ENCODE measurements around the gene GLB1L3. TPM values are rescaled to one million over a fixed set of nuclear protein-coding genes. Genes with fewer than 3 reads are reported as not detected.
"Not testable (repeated sequence)": the region's sequence is repeated elsewhere in the genome, so short reads cannot be mapped to it uniquely, and the experiment has no call there.

GLB1L3 gene
- total RNA-seq, 2 experiments from 2014 or later = 7.1 to 8.6 TPM

DNA sequence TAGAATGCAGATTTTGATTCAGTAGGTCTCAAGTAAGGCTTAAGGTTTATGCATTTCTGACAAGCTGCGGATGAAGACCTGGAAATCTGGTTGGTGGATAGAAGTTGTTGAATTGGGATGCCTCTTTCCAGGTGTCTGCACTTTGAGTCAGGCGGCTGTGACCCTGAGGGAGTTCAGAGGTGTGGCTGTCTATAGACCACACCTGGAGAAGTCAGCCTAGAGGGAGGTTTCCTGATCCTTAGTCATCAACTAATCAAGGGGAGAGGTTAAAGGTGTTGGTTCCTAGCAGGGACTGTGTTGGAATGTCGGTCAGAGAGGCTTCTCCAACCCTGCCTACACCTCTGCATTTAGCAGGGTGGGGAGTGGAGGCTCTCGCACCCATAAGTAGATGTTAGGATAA, 63.6 kb downstream of the GLB1L3 start:
- no peaks in the 10 kb centered on the region for H3K27me3 Mint-ChIP-seq
- intact Hi-C loops (cut with micrococcal nuclease) = loop anchor here (10.0 kb wide), 1 partner anchor 305 kb away; no protein-coding TSS in a partner anchor
- H3K27ac Mint-ChIP-seq = no peak overlapping the region
- no peaks in the 10 kb centered on the region for H3K9me3 Mint-ChIP-seq
- ChIA-PET POLR2A (no interaction called here), CTCF (no interaction called here)
- no peaks in the 10 kb centered on the region for H3K36me3 Mint-ChIP-seq
- no peak for DNase-seq
- H3K4me1 Mint-ChIP-seq (ENCODE audit: low read depth) = no peaks in the 10 kb centered on the region
- no peak overlapping the region for H3K4me3 Mint-ChIP-seq

DNA sequence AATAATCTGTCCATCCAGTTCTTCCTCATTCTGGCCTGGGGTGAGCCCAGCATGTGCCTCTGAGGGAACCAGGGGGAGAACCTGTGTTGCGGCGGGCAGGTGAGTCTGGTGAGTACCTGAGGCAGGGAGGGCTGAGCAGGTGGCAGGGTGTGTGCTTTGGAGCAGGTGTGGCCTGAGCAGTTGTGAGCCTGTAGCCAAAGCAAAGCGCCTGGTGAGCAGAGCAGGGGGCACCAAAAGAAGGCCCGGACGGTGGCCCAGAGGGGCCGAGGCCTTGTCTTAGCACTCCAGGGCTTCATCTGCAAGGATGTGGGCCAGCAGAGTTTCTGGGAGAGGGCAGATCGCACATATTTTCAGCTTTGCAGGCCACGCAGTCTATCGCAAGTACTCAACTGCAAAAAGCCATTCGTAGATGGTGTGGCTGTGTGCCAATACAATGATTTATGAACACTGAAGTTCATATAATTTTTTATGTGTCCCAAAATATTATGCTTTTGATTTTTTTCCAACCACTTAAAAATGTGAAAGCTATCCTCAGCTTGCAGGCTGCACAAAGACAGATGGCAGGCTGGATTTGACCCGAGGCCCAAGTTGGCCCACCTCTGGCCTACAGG, 64.3 kb downstream of the GLB1L3 start:
- POLR2A ChIA-PET = no interaction called here
- CTCF ChIA-PET = no interaction called here
- intact Hi-C loops (cut with micrococcal nuclease) = no loop called here

DNA sequence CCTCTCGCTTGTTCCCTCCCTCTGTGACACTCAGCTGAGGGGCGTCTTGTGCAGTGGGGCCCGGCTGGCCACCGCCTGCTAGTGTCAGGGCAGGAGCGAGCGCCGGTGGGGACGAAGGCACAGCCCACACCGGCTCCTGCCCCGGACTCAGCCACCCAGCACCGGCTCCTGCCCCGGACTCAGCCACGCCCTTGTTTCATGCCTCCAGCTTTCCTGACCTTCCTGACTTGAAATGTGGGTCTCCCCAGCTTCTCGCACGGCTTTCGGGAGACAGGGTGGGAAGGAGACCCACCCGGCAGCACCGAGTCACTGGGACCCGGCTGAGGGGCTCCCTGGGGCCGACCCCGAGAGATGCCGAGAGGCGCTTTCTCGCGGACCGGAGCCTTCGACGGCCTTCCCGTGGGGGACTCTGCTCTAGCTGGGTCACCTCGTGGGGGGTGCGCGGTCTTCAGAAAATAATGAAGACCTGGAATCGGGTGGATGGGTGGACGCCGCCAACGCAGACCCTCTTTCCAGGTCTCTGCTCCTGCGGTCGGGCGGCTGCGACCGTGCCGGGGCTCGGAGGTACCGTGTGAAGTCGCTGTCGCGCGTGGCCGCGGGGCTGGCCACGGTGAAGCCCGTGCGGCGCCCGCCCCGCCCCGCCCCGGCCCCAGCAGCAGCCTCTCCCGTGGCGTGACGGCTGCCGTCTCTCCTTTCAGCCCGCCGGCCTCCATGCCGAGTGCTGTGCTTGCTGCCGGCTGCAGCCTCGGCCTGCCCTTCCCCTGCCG, 65.8 kb downstream of the GLB1L3 start:
- Mint-ChIP-seq H3K27ac (no peak overlapping the region), H3K36me3 (no peaks in the 10 kb centered on the region), H3K4me3 (no peak overlapping the region), H3K27me3 (no peaks in the 10 kb centered on the region), H3K9me3 (no peaks in the 10 kb centered on the region), H3K4me1 (ENCODE audit: low read depth) (no peaks in the 10 kb centered on the region)
- ChIA-PET CTCF (no interaction called here), POLR2A (no interaction called here)
- intact Hi-C loops (cut with micrococcal nuclease) = no loop called here
- no peak for DNase-seq

More for the DNA sequence above, 64.3 kb downstream of the GLB1L3 start:
- Mint-ChIP-seq H3K9me3 (no peaks in the 10 kb centered on the region), H3K4me1 (ENCODE audit: low read depth) (no peaks in the 10 kb centered on the region), H3K36me3 (no peaks in the 10 kb centered on the region), H3K4me3 (no peak overlapping the region), H3K27me3 (no peaks in the 10 kb centered on the region), H3K27ac (no peak overlapping the region)
- no peak for DNase-seq

DNA sequence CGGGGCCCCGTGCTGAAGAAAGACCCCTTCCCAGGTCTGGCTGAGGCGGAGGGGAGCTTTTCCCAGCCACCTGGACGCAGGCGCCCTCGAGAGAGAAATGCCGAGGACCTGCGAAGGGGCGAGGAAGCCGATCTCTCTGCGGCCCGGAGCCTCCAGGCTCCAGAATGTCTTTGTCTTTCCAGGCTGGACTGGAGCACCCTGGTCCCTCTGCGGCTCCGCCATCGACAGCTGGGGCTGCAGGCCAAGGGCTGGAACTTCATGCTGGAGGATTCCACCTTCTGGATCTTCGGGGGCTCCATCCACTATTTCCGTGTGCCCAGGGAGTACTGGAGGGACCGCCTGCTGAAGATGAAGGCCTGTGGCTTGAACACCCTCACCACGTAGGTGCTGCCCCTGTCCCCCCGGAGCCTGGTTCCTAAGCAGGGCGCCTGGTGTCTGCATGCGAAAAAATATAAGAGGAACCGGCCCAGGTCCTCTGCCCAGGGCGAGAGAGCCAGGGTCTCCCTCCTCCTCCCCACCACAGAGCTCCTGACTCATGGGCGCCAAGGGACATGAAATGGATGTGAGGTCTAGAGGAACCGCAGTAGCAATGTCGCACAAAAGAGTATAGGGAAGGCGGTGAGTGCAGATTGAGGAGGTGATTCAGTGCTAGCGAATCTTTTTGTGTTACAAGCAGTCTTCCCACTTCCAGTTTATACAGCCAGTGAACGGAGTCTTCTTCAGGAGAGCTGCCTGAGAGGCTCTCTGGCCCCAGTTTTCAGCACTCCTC, 66.6 kb downstream of the GLB1L3 start:
- H3K27ac Mint-ChIP-seq = no peak overlapping the region
- H3K4me3 Mint-ChIP-seq = no peak overlapping the region
- ChIA-PET CTCF (no interaction called here), POLR2A (no interaction called here)
- no peaks in the 10 kb centered on the region for H3K27me3 Mint-ChIP-seq
- intact Hi-C loops (cut with micrococcal nuclease) = no loop called here
- H3K4me1 Mint-ChIP-seq (ENCODE audit: low read depth) = no peaks in the 10 kb centered on the region
- no peak for DNase-seq
- no peaks in the 10 kb centered on the region for H3K36me3 Mint-ChIP-seq
- H3K9me3 Mint-ChIP-seq = no peaks in the 10 kb centered on the region

DNA sequence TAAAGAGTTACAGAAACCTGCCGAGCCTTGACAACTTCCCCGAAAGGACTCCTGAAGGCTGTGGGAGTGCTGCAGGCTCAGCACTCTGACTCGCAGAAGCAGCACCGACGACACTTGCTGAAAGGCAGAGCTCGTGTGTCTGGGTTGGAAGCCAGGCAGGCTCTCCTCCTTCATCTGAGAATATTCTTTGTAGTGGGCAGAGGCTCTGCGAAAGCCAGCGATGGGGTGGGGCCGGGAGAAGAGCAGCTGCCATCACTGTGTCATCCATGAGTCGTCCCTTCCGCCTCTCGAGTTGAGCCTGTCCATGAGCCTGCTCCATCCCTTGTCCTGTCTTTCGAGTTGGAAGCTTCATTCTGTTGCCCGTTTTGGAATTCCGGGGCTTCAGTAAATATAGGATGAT, 67.5 kb downstream of the GLB1L3 start:
- Mint-ChIP-seq H3K36me3 (no peaks in the 10 kb centered on the region), H3K4me3 (no peak overlapping the region), H3K27ac (no peak overlapping the region), H3K9me3 (no peaks in the 10 kb centered on the region), H3K4me1 (ENCODE audit: low read depth) (no peaks in the 10 kb centered on the region), H3K27me3 (no peaks in the 10 kb centered on the region)
- DNase-seq = no peak
- CTCF ChIA-PET = no interaction called here
- POLR2A ChIA-PET = no interaction called here
- intact Hi-C loops (cut with micrococcal nuclease) = no loop called here

DNA sequence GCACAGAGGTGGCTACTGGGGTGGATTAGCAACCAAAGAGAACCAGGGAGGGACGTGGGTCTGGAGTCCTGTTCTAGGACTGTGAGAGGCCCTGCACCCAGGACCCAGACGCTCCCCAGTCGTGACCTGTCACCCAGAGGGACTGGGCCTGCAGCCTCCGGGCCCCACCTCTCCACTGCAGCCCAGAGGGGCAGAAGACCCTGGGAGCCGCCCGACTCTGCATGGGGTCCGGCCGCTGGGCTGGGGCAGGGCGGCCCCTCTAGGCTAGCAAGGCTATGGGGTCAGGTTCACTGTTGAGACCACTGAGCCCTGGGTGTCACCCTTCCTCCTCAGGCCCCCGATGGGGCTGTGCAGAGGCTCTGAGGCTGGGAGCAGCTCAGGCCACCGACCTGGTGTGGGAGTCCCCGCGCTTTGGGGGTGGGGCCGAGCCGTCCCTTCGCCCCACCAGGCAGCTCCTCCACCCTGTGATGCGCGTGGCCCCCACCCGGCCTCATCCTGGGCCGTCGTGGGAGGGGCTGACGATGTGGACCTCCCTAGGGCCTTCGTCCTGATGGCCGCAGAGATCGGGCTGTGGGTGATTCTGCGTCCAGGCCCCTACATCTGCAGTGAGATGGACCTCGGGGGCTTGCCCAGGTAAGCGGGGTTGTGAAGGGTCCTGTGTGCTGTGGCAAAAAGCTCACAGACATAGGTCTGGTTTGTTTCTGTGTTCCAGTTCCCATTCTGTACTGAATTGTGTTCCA, 68.5 kb downstream of the GLB1L3 start:
- H3K27me3 Mint-ChIP-seq; POLR2A ChIA-PET; H3K4me3 Mint-ChIP-seq; H3K4me1 Mint-ChIP-seq (ENCODE audit: low read depth); CTCF ChIA-PET; H3K36me3 Mint-ChIP-seq; intact Hi-C loops (cut with micrococcal nuclease); H3K27ac Mint-ChIP-seq; H3K9me3 Mint-ChIP-seq; DNase-seq: not testable (repeated sequence)

DNA sequence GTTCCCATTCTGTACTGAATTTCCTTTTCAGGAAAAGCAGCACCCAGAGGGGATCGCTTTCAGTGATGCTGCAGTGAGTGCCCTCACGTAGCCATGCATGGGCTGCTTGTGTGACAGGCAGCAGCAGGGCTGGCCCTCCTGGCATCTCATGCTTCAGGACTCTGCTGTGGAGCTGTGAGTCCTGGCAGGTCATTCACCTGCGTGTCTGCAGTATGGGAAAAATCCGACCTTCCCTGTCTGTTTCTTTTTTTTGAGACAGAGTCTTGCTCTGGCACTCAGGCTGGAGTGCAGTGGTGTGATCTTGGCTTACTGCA, 69.0 kb downstream of the GLB1L3 start:
- POLR2A ChIA-PET = no interaction called here
- Mint-ChIP-seq H3K27me3 (no peaks in the 10 kb centered on the region), H3K4me1 (ENCODE audit: low read depth) (peaks cover 13% of the 10 kb centered on the region), H3K27ac (no peak overlapping the region), H3K36me3 (no peaks in the 10 kb centered on the region), H3K9me3 (no peaks in the 10 kb centered on the region), H3K4me3 (no peak overlapping the region)
- CTCF ChIA-PET = no interaction called here
- intact Hi-C loops (cut with micrococcal nuclease) = no loop called here
- no peak for DNase-seq

DNA sequence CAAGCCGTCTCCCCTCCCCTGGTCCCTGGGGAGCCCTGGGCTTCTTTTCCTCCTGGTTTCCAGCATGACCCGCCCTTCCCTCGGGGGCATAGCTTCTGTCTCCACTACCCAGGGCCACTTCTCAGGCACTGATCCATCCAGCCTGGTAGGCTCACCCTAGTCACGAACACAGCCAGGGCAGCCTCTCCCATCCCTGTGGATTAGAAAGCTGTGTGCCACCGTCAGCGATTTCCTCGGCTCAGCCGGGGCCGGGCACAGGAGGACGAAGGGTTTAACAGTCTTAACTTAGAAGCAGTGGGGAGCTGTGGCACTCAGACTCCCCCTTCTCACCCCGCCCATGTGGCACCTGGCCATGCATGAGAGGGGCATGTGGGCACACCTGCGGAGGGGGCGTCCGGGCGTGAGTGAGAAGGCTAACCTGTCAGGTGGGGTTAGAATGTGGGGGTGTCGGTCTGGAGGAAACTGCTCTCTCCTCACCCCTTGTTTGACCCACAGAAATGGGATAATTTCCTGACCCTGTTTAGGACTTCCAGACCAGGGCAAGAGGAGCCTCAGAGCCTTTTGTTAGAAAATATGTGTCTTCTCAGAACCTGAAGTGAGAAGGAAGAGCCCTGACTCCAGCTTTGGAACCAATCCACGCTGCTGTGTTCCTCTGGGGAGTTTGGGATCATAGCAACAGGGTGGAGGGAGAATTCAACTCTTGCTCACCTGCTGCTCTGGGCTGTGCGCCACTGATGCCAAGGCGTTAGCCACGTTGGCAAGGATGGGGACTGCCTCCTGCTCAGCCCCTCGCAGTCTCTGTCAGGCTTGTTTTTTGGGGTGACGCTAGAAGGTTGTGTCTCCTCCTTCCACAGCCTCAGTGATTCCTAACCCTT, 70.2 kb downstream of the GLB1L3 start:
- intact Hi-C loops (cut with micrococcal nuclease) = no loop called here
- CTCF ChIA-PET = no interaction called here
- no peak overlapping the region for H3K4me3 Mint-ChIP-seq
- peaks cover 16% of the 10 kb centered on the region for H3K4me1 Mint-ChIP-seq (ENCODE audit: low read depth)
- no peak overlapping the region for H3K27ac Mint-ChIP-seq
- POLR2A ChIA-PET = no interaction called here
- no peaks in the 10 kb centered on the region for H3K36me3 Mint-ChIP-seq
- no peak for DNase-seq
- H3K9me3 Mint-ChIP-seq = no peaks in the 10 kb centered on the region
- H3K27me3 Mint-ChIP-seq = no peaks in the 10 kb centered on the region

DNA sequence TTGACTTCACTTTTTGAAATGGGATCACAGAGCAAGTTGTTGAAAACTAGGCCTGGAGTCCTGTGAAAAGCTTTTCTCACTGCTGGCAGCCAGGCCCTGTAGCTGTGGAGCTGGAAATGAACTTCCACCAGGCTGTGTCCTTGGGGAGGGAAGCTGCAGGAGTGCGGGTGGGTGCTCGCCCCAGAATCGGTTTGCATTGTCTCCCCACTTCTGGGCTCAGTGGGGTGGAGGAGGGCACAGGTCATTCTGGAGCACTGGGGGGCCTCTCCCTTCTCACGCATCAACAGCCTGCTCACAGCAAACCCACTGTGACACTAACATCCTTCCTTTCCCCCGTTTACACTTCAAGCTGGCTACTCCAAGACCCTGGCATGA, 70.8 kb downstream of the GLB1L3 start:
- no peaks in the 10 kb centered on the region for H3K27me3 Mint-ChIP-seq
- no peaks in the 10 kb centered on the region for H3K36me3 Mint-ChIP-seq
- H3K4me3 Mint-ChIP-seq = no peak overlapping the region
- CTCF ChIA-PET = no interaction called here
- POLR2A ChIA-PET = no interaction called here
- intact Hi-C loops (cut with micrococcal nuclease) = no loop called here
- peaks cover 16% of the 10 kb centered on the region for H3K4me1 Mint-ChIP-seq (ENCODE audit: low read depth)
- H3K27ac Mint-ChIP-seq = no peak overlapping the region
- DNase-seq = no peak
- no peaks in the 10 kb centered on the region for H3K9me3 Mint-ChIP-seq

DNA sequence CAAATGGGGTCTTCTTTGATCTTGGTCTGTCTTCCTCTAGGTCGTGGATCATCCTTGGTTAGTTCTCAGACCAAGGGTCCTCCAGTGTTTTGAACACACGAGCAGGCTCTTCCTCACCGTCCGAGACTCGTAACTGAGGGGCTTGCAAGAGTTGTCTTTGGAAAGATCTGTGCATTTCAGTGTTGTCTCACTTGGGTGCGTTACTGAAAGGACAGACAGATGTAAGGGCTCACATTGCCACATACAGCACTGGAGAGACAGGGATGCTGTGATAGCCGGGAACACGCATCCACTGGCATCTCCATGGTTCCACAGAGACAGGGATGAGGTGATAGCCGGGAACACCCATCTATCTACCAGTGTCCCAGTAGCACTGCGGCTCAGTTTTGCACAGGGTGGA, 71.3 kb downstream of the GLB1L3 start:
- H3K27ac Mint-ChIP-seq = no peak overlapping the region
- DNase-seq = no peak
- no peaks in the 10 kb centered on the region for H3K9me3 Mint-ChIP-seq
- ChIA-PET CTCF (no interaction called here), POLR2A (no interaction called here)
- H3K4me3 Mint-ChIP-seq = no peak overlapping the region
- H3K36me3 Mint-ChIP-seq = no peaks in the 10 kb centered on the region
- H3K27me3 Mint-ChIP-seq = no peaks in the 10 kb centered on the region
- intact Hi-C loops (cut with micrococcal nuclease) = no loop called here
- H3K4me1 Mint-ChIP-seq (ENCODE audit: low read depth) = peaks cover 16% of the 10 kb centered on the region

DNA sequence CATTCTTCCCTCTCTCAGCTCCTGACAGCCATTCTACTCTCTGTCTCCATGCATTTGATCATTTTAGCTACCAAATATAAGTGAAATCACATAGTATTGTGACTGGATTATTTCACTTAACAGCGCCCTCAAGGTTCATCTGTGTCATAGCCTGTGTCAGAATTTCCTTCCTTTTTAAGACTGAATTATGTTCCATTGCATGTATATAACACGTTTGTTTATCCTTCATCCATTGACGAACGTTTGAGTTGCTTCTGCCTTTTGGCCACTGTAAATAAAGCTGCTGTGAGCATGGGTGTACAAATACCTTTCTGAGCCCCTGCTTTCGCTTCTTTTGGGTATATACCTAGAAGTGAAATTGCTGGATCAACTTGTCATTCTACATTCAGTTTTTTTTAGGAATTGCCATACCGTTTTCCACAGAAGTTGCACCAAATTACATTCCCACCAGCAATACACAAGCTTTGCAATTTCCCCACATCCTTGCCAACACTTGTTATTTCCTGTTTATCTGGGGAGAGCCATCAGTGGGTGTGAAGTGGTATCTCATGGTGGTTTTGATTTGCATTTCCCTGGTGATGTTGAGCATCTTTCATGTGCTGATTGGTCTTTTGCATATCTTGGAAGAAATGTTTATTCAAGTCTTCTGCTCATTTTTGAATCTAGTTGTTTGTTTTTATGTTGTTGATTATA, 73.1 kb downstream of the GLB1L3 start:
- no peak for DNase-seq
- peaks cover 16% of the 10 kb centered on the region for H3K4me1 Mint-ChIP-seq (ENCODE audit: low read depth)
- peaks cover 2% of the 10 kb centered on the region for H3K36me3 Mint-ChIP-seq
- no peak overlapping the region for H3K27ac Mint-ChIP-seq
- ChIA-PET CTCF (interaction anchor here (2.0 kb wide), 1 partner anchor 87 kb away, joined by 4 read pairs; no protein-coding TSS in a partner anchor), POLR2A (no interaction called here)
- H3K4me3 Mint-ChIP-seq = no peak overlapping the region
- no peaks in the 10 kb centered on the region for H3K27me3 Mint-ChIP-seq
- intact Hi-C loops (cut with micrococcal nuclease) = no loop called here
- no peaks in the 10 kb centered on the region for H3K9me3 Mint-ChIP-seq
